Measurements from ENCODE around the gene ZNF397. TPM values are rescaled to one million over a fixed set of nuclear protein-coding genes. Genes with fewer than 3 reads are reported as not detected.
A peak's percentile ranks its signal among the peaks of the same experiment; 100 is the strongest.

Gene ZNF397
- total and polyA plus RNA-seq, 4 donors, result 3.8 to 20.0 (median 9.6) TPM

GRCh38 chr18:35203067-35203466 is 37.8 kb upstream of the ZNF397 start:
- WGBS, result 74% methylated on average over 3 of the region's 3 CpGs
- Histone ChIP-seq H3K27ac (ENCODE audit: low read depth in 1 of 2, low read length in 2 of 2) (no peak overlapping the region), H3K36me3 (ENCODE audit: control insufficient read depth in 4 of 4, insufficient read depth in 3 of 4, low read depth in 1 of 4, low read length in 3 of 4) (no peaks in the 10 kb centered on the region), H3K4me1 (ENCODE audit: control insufficient read depth in 4 of 4, insufficient read depth in 4 of 4, low read length in 3 of 4) (no peaks in the 10 kb centered on the region), H3K9me3 (ENCODE audit: control insufficient read depth in 4 of 4, low read length in 3 of 4) (peaks cover 0 to 4% (median 0%) of the 10 kb centered on the region in 4 donors), H3K4me3 (ENCODE audit: low read depth in 1 of 3, low read length in 3 of 3) (no peak overlapping the region), H3K27me3 (ENCODE audit: control insufficient read depth in 4 of 4, insufficient read depth in 4 of 4, low read length in 3 of 4) (no peaks in the 10 kb centered on the region), H3K9ac (ENCODE audit: low read depth in 1 of 2, low read length in 2 of 2) (no peak overlapping the region)
- TF ChIP-seq YY1 (IDR thresholded peaks at IDR 0.05) (no peak), HNF4A (conservative IDR thresholded peaks at IDR 0.05) (no peak), ZBTB33 (IDR thresholded peaks at IDR 0.05) (no peak), ATF3 (IDR thresholded peaks at IDR 0.05) (no peak), REST (IDR thresholded peaks at IDR 0.05) (peak; percentile 35), SP1 (IDR thresholded peaks at IDR 0.05) (no peak), JUND (IDR thresholded peaks at IDR 0.05) (no peak), FOXA1 (IDR thresholded peaks at IDR 0.05) (no peak)
- DNase-seq (ENCODE audit: low spot score), result no peak

- H3K4me1 ChIP-seq (ENCODE audit: control insufficient read depth in 4 of 4, insufficient read depth in 4 of 4, low read length in 3 of 4), result no peaks in the 10 kb centered on the region
- H3K4me3 ChIP-seq (ENCODE audit: low read depth in 1 of 3, low read length in 3 of 3), result no peak overlapping the region
- TF ChIP-seq ZBTB33 (IDR thresholded peaks at IDR 0.05) (no peak), JUND (IDR thresholded peaks at IDR 0.05) (no peak), FOXA1 (IDR thresholded peaks at IDR 0.05) (no peak), RXRA (IDR thresholded peaks at IDR 0.05) (no peak), REST (IDR thresholded peaks at IDR 0.05) (no peak), ATF3 (IDR thresholded peaks at IDR 0.05) (no peak), HNF4A (conservative IDR thresholded peaks at IDR 0.05) (no peak), YY1 (IDR thresholded peaks at IDR 0.05) (no peak), EGR1 (IDR thresholded peaks at IDR 0.05; ENCODE audit: low read depth in 2 of 2) (no peak), MAX (IDR thresholded peaks at IDR 0.05) (no peak), GABPA (IDR thresholded peaks at IDR 0.05 in 1 of 2, conservative IDR thresholded peaks at IDR 0.05 in 1 of 2) (no peak), NR2F2 (IDR thresholded peaks at IDR 0.05) (no peak), FOXA2 (IDR thresholded peaks at IDR 0.05) (no peak), TAF1 (conservative IDR thresholded peaks at IDR 0.05) (no peak), HNF4G (IDR thresholded peaks at IDR 0.05) (no peak), SP1 (IDR thresholded peaks at IDR 0.05) (no peak), RAD21 (IDR thresholded peaks at IDR 0.05) (no peak), CTCF (IDR thresholded peaks at IDR 0.05; ENCODE audit: low read depth, low read length, missing input control) (no peak)
- H3K9me3 ChIP-seq (ENCODE audit: control insufficient read depth in 4 of 4, low read length in 3 of 4), result peaks cover 0 to 4% (median 0%) of the 10 kb centered on the region in 4 donors
- 91% methylated on average over 2 of the region's 2 CpGs for WGBS
- no peak overlapping the region for H3K9ac ChIP-seq (ENCODE audit: low read depth in 1 of 2, low read length in 2 of 2)
- no peak overlapping the region for H3K27ac ChIP-seq (ENCODE audit: low read depth in 1 of 2, low read length in 2 of 2)
- no peaks in the 10 kb centered on the region for H3K36me3 ChIP-seq (ENCODE audit: control insufficient read depth in 4 of 4, insufficient read depth in 3 of 4, low read depth in 1 of 4, low read length in 3 of 4)
- H3K27me3 ChIP-seq (ENCODE audit: control insufficient read depth in 4 of 4, insufficient read depth in 4 of 4, low read length in 3 of 4), result no peaks in the 10 kb centered on the region
- DNase-seq (ENCODE audit: low spot score), result no peak
These were observed 35.6 kb upstream of the ZNF397 start for GRCh38 chr18:35205199-35205712.

Measured in liver (tissue), 9 donors.